GM04504 (cell line): Measurements from ENCODE around the gene TMC3.
"Not testable (repeated sequence)": the region's sequence is repeated elsewhere in the genome, so short reads cannot be mapped to it uniquely, and the experiment has no call there.

Experiments used
- DNase-seq: peaks from one replicate; pipeline ENCODE4 v3.0.0-alpha.2; 2012; ENCODE audit warnings: low read depth

Gene TMC3

GRCh38 chr15:81384891-81385720 is 11.1 kb upstream of the TMC3 start:
- no peak for DNase-seq

GRCh38 chr15:81381720-81382119 is 7.7 kb upstream of the TMC3 start:
- no peak for DNase-seq

GRCh38 chr15:81380668-81381067 is 6.7 kb upstream of the TMC3 start:
- no peak for DNase-seq

- DNase-seq, result no peak
These were observed 6.2 kb upstream of the TMC3 start for GRCh38 chr15:81380203-81380602.

- DNase-seq, result no peak
These were observed 5.3 kb upstream of the TMC3 start for GRCh38 chr15:81379269-81379668.

GRCh38 chr15:81378443-81378842 is 4.4 kb upstream of the TMC3 start:
- DNase-seq, result no peak

- DNase-seq, result no peak
These were observed 3.9 kb upstream of the TMC3 start for GRCh38 chr15:81377871-81378270.

- DNase-seq, result no peak
These were observed 2.2 kb upstream of the TMC3 start for GRCh38 chr15:81376231-81376630.

GRCh38 chr15:81375461-81375860 is 1.4 kb upstream of the TMC3 start:
- DNase-seq, result no peak

- no peak for DNase-seq
These were observed 837 bp downstream of the TMC3 start for GRCh38 chr15:81373176-81373575.

GRCh38 chr15:81372575-81372974 is 1.4 kb downstream of the TMC3 start:
- DNase-seq, result no peak

- no peak for DNase-seq
These were observed 10.1 kb downstream of the TMC3 start for GRCh38 chr15:81363718-81364500.

- no peak for DNase-seq
These were observed 10.7 kb downstream of the TMC3 start for GRCh38 chr15:81363276-81363675.

- no peak for DNase-seq
These were observed 11.2 kb downstream of the TMC3 start for GRCh38 chr15:81362790-81363189.

- no peak for DNase-seq
These were observed 12.1 kb downstream of the TMC3 start for GRCh38 chr15:81361891-81362290.

- no peak for DNase-seq
These were observed 13.5 kb downstream of the TMC3 start for GRCh38 chr15:81360491-81360890.

- no peak for DNase-seq
These were observed 15.8 kb downstream of the TMC3 start for GRCh38 chr15:81358248-81358647.

GRCh38 chr15:81357180-81357686 is 16.8 kb downstream of the TMC3 start:
- DNase-seq, result no peak

- DNase-seq, result no peak
These were observed 17.8 kb downstream of the TMC3 start for GRCh38 chr15:81356252-81356651.

- no peak for DNase-seq
These were observed 22.4 kb downstream of the TMC3 start for GRCh38 chr15:81351651-81352050.

- no peak for DNase-seq
These were observed 24.7 kb downstream of the TMC3 start for GRCh38 chr15:81349271-81349670.

- not testable (repeated sequence) for DNase-seq
These were observed 25.3 kb downstream of the TMC3 start for GRCh38 chr15:81348691-81349090.

- no peak for DNase-seq
These were observed 26.1 kb downstream of the TMC3 start for GRCh38 chr15:81347910-81348309.
